ENCODE results near the gene SETBP1.

- TF ChIP-seq ZNF274 (IDR thresholded peaks at IDR 0.05; ENCODE audit: low read depth, low read length) (no peak), YY1 (IDR thresholded peaks at IDR 0.05; ENCODE audit: insufficient read depth, insufficient read length) (no peak)
Measured at GRCh38 chr18:44761812-44762211, 81.1 kb downstream of the SETBP1 start.
